ENCODE measurements around the gene PTPRQ. TPM values are rescaled to one million over a fixed set of nuclear protein-coding genes. Genes with fewer than 3 reads are reported as not detected.

Gene PTPRQ
- 1 to 10 TPM; 1.9 to 7.4 TPM for total RNA-seq

DNA sequence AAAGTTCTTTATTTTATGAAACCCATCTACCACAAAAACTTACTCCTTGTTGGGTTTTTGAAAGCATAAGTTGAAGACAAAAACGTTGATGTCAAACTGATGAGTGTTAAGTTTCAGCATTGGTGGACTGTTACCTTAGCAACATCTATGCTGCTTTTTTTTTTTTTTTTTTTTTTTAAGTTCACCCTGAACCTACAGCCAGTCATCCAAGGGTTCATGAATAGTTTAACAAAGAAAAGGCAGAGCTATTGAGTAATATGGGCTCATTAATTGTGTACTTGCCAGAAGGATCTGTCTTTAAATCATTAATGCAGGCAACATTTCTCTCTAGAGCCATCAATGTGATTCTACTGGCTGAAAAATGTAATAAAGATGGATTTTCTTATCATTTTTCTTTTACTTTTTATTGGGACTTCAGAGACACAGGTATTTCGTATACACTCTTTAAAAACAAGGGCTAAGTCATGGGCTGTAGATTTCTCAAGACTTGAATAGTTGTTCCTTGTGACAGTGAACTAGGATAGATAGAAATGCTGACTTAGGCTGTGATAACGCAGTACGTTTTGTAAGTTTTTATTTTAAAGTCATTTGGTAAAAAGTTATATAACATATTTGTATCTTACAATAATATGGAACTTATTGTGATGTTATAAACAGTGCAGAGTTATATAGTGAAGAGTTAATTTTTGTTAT is at the start of gene PTPRQ:
PTPRQ (plus strand) TSS at position 262 of the 693 bp plus-strand sequence; CDS start at position 373, 111 bp downstream.
- H3K27ac ChIP-seq = no peak within 1 kb of the TSS
- 56% methylated on average over 4 of the region's 4 CpGs for WGBS

GRCh38 chr12:80400571-80400991 is 43.5 kb upstream of the PTPRQ start:
- Histone ChIP-seq H3K36me3 (no peaks in the 10 kb centered on the region), H3K9me3 (no peaks in the 10 kb centered on the region), H3K27me3 (replicated peaks; ENCODE audit: insufficient read depth) (no peaks in the 10 kb centered on the region), H3K27ac (no peak overlapping the region), H3K4me1 (replicated peaks) (no peaks in the 10 kb centered on the region), H3K4me3 (no peak overlapping the region)
- TF ChIP-seq POLR2A (IDR thresholded peaks at IDR 0.05) = no peak
- TF ChIP-seq POLR2AphosphoS5 (IDR thresholded peaks at IDR 0.05) = no peak
- TF ChIP-seq CTCF (IDR thresholded peaks at IDR 0.05) = no peak
- no peak for DNase-seq (ENCODE audit: low spot score)
- 22% methylated on average over 20 of the region's 20 CpGs for WGBS
- intact Hi-C loops (cut with DNase I) = no loop called here

More for the DNA sequence above, at the start of gene PTPRQ:
- H3K4me1 ChIP-seq (replicated peaks) = no peaks in the 10 kb centered on the region
- intact Hi-C loops (cut with DNase I) = no loop called here
- no peak within 1 kb of the TSS for H3K4me3 ChIP-seq
- H3K36me3 ChIP-seq = no peaks in the 10 kb centered on the region
- no peak for TF ChIP-seq POLR2AphosphoS5 (IDR thresholded peaks at IDR 0.05)
- no peak for TF ChIP-seq POLR2A (IDR thresholded peaks at IDR 0.05)
- no peak for TF ChIP-seq CTCF (IDR thresholded peaks at IDR 0.05)
- no peak for DNase-seq (ENCODE audit: low spot score)
- no peaks in the 10 kb centered on the region for H3K9me3 ChIP-seq
- H3K27me3 ChIP-seq (replicated peaks; ENCODE audit: insufficient read depth) = no peaks in the 10 kb centered on the region

- no peak for TF ChIP-seq CTCF (IDR thresholded peaks at IDR 0.05)
- no peak for TF ChIP-seq POLR2A (IDR thresholded peaks at IDR 0.05)
- TF ChIP-seq POLR2AphosphoS5 (IDR thresholded peaks at IDR 0.05) = no peak
- Histone ChIP-seq H3K9me3 (no peaks in the 10 kb centered on the region), H3K36me3 (no peaks in the 10 kb centered on the region), H3K27me3 (replicated peaks; ENCODE audit: insufficient read depth) (no peaks in the 10 kb centered on the region), H3K27ac (no peak overlapping the region), H3K4me1 (replicated peaks) (no peaks in the 10 kb centered on the region), H3K4me3 (no peak overlapping the region)
- no peak for DNase-seq (ENCODE audit: low spot score)
- intact Hi-C loops (cut with DNase I) = no loop called here
- WGBS = 92% methylated on average over 3 of the region's 3 CpGs
Observed at GRCh38 chr12:80401191-80401590, 42.8 kb upstream of the PTPRQ start.

DNA sequence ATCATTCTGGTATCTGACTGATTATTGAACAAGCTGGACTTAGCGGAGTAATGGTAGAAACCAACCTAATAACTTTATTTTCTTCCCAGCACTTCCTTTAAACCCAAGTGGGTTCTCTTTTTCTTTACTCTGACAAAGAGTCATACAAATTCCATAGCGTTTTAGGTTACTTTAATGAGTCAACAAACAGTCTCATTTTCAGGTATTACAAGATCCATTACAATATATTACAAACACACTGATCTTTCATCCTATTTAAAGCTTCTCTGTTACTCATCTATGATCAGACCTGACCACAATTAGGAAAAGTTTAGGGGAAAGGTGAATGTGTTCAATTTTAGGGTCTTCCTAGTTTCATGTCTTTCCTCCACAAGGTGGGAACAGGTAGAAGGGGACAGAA is 39.4 kb upstream of the PTPRQ start:
- 62% methylated on average over 2 of the region's 2 CpGs for WGBS
- Histone ChIP-seq H3K27ac (no peak overlapping the region), H3K9me3 (no peaks in the 10 kb centered on the region), H3K27me3 (replicated peaks; ENCODE audit: insufficient read depth) (no peaks in the 10 kb centered on the region), H3K4me3 (no peak overlapping the region), H3K36me3 (no peaks in the 10 kb centered on the region), H3K4me1 (replicated peaks) (no peaks in the 10 kb centered on the region)
- intact Hi-C loops (cut with DNase I) = no loop called here
- TF ChIP-seq CTCF (IDR thresholded peaks at IDR 0.05) (no peak), POLR2A (IDR thresholded peaks at IDR 0.05) (no peak), POLR2AphosphoS5 (IDR thresholded peaks at IDR 0.05) (no peak)
- DNase-seq (ENCODE audit: low spot score) = no peak

- no peak overlapping the region for H3K4me3 ChIP-seq
- no peaks in the 10 kb centered on the region for H3K4me1 ChIP-seq (replicated peaks)
- H3K36me3 ChIP-seq = no peaks in the 10 kb centered on the region
- no peak for DNase-seq (ENCODE audit: low spot score)
- no peaks in the 10 kb centered on the region for H3K9me3 ChIP-seq
- intact Hi-C loops (cut with DNase I) = no loop called here
- no peaks in the 10 kb centered on the region for H3K27me3 ChIP-seq (replicated peaks; ENCODE audit: insufficient read depth)
- TF ChIP-seq POLR2AphosphoS5 (IDR thresholded peaks at IDR 0.05) (no peak), POLR2A (IDR thresholded peaks at IDR 0.05) (no peak), CTCF (IDR thresholded peaks at IDR 0.05) (no peak)
- no peak overlapping the region for H3K27ac ChIP-seq
Observed at GRCh38 chr12:80406253-80406652, 37.8 kb upstream of the PTPRQ start.

Measured in prostate gland (tissue), 2 donors.